HepG2 (cell line): Measurements from ENCODE around the gene SPATA33. TPM values are rescaled to one million over a fixed set of nuclear protein-coding genes. Genes with fewer than 3 reads are reported as not detected.

ENCODE experiments used
- ATM ChIP-seq: fragments of 450-650 bp; IDR thresholded peaks from 2 replicates; pipeline ENCODE4 v1.7.1; 2017; ENCODE audit warnings: mild to moderate bottlenecking, borderline replicate concordance
- CBX1 ChIP-seq: IDR thresholded peaks from one replicate; pipeline ENCODE4 v1.6.1; 2016; ENCODE audit warnings: antibody characterized with exemption, low read depth
- CREB3 ChIP-seq: sonication (generic); formaldehyde crosslinking; IDR thresholded peaks from 2 replicates; pipeline ENCODE4 v1.5.0; 2020; ENCODE audit warnings: missing genetic modification reagents
- EEA1 ChIP-seq: sonication (generic); formaldehyde crosslinking; IDR thresholded peaks from 2 replicates; pipeline ENCODE4 v1.5.1; 2020; ENCODE audit warnings: mild to moderate bottlenecking, missing genetic modification reagents, borderline replicate concordance
- MEIS2 ChIP-seq: sonication (generic); formaldehyde crosslinking; IDR thresholded peaks from 2 replicates; pipeline ENCODE4 v1.9.0; 2021; ENCODE audit warnings: mild to moderate bottlenecking, missing genetic modification reagents
- NR1H2 ChIP-seq: sonication (generic); formaldehyde crosslinking; IDR thresholded peaks from 2 replicates; pipeline ENCODE4 v1.8.1; 2022; ENCODE audit warnings: low read depth, missing genetic modification reagents, borderline replicate concordance
- SRSF9 ChIP-seq: fragments of 200-400 bp; formaldehyde crosslinking; IDR thresholded peaks from 2 replicates; pipeline ENCODE4 v1.6.1; 2018; ENCODE audit warnings: borderline replicate concordance, mild to moderate bottlenecking, low read depth, low read length; ENCODE audit not compliant: insufficient read depth, poor library complexity, severe bottlenecking
- SYNCRIP ChIP-seq: fragments of 200-400 bp; formaldehyde crosslinking; IDR thresholded peaks from 2 replicates; pipeline ENCODE4 v1.6.1; 2018; ENCODE audit warnings: mild to moderate bottlenecking, low read depth, low read length; ENCODE audit not compliant: insufficient read depth
- TBX2 ChIP-seq: sonication (generic); formaldehyde crosslinking; IDR thresholded peaks from 2 replicates; pipeline ENCODE4 v1.5.0; 2020; ENCODE audit warnings: missing genetic modification reagents, mild to moderate bottlenecking, borderline replicate concordance
- YY1 ChIP-seq: IDR thresholded peaks from 2 replicates; pipeline ENCODE4 v1.6.1; 2011; ENCODE audit warnings: low read length, low read depth, moderate library complexity, mild to moderate bottlenecking; ENCODE audit not compliant: insufficient read depth, insufficient replicate concordance
- ZBTB21 ChIP-seq: sonication (generic); formaldehyde crosslinking; IDR thresholded peaks from 2 replicates; pipeline ENCODE4 v1.4.0; 2020; ENCODE audit warnings: missing genetic modification reagents
- ZNF230 ChIP-seq: sonication (generic); formaldehyde crosslinking; IDR thresholded peaks from 2 replicates; pipeline ENCODE4 v1.4.0; 2020; ENCODE audit warnings: mild to moderate bottlenecking, missing genetic modification reagents
- ZNF710 ChIP-seq: sonication (generic); formaldehyde crosslinking; IDR thresholded peaks from 2 replicates; pipeline ENCODE4 v1.5.0; 2020; ENCODE audit warnings: mild to moderate bottlenecking, missing genetic modification reagents, borderline replicate concordance
- polyA plus RNA-seq, 8 experiments: library from polyadenylated mRNA; depleted of rRNA in 3 of 8; stranded (reverse) in 7 of 8; unstranded in 1 of 8; fragments of >200 nt; fragmentation: Illumina TruSeq in 4 of 8; extraction: Trizol in 4 of 8; gene quantifications; 2 replicates each; pipeline versions ENCODE4 v1.2.1 to v1.2.3, GENCODE V29; 2011 to 2016; ENCODE audit warnings: low read depth in 4 of 8, missing spikeins in 1 of 8, mixed read lengths in 1 of 8; ENCODE audit not compliant: insufficient read depth in 1 of 8
- total RNA-seq, 5 experiments: library from RNA; depleted of rRNA; stranded (reverse); fragments of >200 nt; fragmentation: Illumina TruSeq; extraction: Trizol; gene quantifications; 2 replicates each; pipeline ENCODE4 v1.2.3, GENCODE V29; 2016; ENCODE audit warnings: low read depth in 1 of 5
- TF ChIP-seq, protein P1 (sequence below): sonication (generic); formaldehyde crosslinking; IDR thresholded peaks from 2 replicates; pipeline ENCODE4 v1.4.0; 2020; ENCODE audit warnings: missing genetic modification reagents, borderline replicate concordance
- TF ChIP-seq, protein P2 (sequence below): IDR thresholded peaks from 2 replicates; pipeline ENCODE4 v1.6.1; 2016; ENCODE audit warnings: mild to moderate bottlenecking, missing biosample characterization, missing genetic modification reagents

Gene SPATA33
- total and polyA plus RNA-seq, 2 of the 13 experiments (the other 11 are each of a cell fraction or from before 2014, with no cell fraction given) = 5.7 to 11.0 TPM

DNA sequence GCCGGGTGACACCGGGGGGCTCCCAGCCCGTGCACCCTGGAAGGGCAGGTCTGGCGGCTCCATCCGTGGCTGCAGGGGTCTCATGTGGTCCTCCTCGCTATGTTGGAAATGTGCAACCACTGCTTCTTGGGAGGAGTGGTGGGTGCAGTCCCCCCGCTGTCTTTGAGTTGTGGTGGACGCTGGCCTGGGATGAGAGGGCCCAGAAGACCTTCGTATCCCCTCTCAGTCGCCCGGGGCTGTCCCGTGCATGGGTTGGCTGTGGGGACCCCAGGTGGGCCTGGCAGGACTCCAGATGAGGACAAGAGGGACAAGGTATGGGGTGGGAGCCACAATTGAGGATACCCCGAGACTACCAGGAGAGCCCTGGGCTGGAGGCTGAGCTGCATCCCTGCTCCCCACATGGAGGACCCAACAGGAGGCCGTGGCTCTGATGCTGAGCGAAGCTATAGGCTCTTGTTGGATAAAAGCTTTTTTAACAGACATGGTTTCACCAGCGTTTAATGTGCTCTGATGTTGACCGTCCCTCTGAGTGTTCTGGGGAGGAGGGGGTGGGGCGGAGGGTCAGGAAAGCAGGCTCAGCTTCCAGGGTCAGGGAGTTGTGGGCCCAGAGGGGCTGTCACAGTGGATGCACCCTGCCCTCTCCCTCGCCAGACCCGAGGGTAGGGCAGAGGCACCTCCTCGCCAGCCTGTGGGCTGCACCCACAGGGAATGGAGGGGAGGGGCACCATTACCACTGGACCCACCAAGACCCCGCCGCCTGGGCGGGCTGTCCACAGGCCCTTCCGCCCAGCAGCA lies 38.4 kb downstream of the SPATA33 start (continued):
- TF ChIP-seq, protein P1, sequence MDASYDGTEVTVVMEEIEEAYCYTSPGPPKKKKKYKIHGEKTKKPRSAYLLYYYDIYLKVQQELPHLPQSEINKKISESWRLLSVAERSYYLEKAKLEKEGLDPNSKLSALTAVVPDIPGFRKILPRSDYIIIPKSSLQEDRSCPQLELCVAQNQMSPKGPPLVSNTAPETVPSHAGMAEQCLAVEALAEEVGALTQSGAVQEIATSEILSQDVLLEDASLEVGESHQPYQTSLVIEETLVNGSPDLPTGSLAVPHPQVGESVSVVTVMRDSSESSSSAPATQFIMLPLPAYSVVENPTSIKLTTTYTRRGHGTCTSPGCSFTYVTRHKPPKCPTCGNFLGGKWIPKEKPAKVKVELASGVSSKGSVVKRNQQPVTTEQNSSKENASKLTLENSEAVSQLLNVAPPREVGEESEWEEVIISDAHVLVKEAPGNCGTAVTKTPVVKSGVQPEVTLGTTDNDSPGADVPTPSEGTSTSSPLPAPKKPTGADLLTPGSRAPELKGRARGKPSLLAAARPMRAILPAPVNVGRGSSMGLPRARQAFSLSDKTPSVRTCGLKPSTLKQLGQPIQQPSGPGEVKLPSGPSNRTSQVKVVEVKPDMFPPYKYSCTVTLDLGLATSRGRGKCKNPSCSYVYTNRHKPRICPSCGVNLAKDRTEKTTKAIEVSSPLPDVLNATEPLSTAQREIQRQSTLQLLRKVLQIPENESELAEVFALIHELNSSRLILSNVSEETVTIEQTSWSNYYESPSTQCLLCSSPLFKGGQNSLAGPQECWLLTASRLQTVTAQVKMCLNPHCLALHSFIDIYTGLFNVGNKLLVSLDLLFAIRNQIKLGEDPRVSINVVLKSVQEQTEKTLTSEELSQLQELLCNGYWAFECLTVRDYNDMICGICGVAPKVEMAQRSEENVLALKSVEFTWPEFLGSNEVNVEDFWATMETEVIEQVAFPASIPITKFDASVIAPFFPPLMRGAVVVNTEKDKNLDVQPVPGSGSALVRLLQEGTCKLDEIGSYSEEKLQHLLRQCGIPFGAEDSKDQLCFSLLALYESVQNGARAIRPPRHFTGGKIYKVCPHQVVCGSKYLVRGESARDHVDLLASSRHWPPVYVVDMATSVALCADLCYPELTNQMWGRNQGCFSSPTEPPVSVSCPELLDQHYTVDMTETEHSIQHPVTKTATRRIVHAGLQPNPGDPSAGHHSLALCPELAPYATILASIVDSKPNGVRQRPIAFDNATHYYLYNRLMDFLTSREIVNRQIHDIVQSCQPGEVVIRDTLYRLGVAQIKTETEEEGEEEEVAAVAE (CRISPR knock-in tag) = no peak
- TF ChIP-seq MEIS2 (CRISPR knock-in tag) (0 out of 2 replicates have a peak, but pooled peaks have one; percentile 4), CBX1 (no peak), YY1 (no peak), SRSF9 (no peak), SYNCRIP (no peak), ZBTB21 (CRISPR knock-in tag) (no peak), CREB3 (CRISPR knock-in tag) (no peak), EEA1 (CRISPR knock-in tag) (no peak), ATM (no peak), ZNF710 (no peak), NR1H2 (CRISPR knock-in tag) (no peak), ZNF230 (0 out of 2 replicates have a peak, but pooled peaks have one; percentile 0), TBX2 (CRISPR knock-in tag) (no peak)
- TF ChIP-seq, protein P2, sequence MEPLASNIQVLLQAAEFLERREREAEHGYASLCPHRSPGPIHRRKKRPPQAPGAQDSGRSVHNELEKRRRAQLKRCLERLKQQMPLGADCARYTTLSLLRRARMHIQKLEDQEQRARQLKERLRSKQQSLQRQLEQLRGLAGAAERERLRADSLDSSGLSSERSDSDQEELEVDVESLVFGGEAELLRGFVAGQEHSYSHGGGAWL (CRISPR knock-in tag) = no peak
